Stimulated activated CD8-positive, alpha-beta memory T cell treated with anti-CD3 and anti-CD28 coated beads, Interleukin-7, amount 100 ng/mL, for 1 hour (primary cell): Measurements from ENCODE around the gene KRTAP4-12.
"Not testable (repeated sequence)": the region's sequence is repeated elsewhere in the genome, so short reads cannot be mapped to it uniquely, and the experiment has no call there.

Experiments
- DNase-seq, 2 donors: peaks; one replicate each; pipeline ENCODE4 v3.0.0-alpha.2; 2020; ENCODE audit warnings: low read depth in 2 of 2

KRTAP4-12 gene

GRCh38 chr17:41096055-41096454, 27.9 kb downstream of the KRTAP4-12 start:
- DNase-seq, result no peak

- DNase-seq, result not testable (repeated sequence)
These were observed 35.1 kb downstream of the KRTAP4-12 start for GRCh38 chr17:41088760-41089352.

- DNase-seq, result not testable (repeated sequence)
These were observed 39.7 kb downstream of the KRTAP4-12 start, which contains the start of gene KRTAP4-7 for GRCh38 chr17:41084100-41084856. KRTAP4-7 (plus strand) TSS chr17:41084150; CDS start chr17:41084207, 57 bp downstream.

GRCh38 chr17:41083427-41083826, 40.6 kb downstream of the KRTAP4-12 start:
- not testable (repeated sequence) for DNase-seq

GRCh38 chr17:41082626-41083025, 41.4 kb downstream of the KRTAP4-12 start:
- no peak for DNase-seq

- DNase-seq, result no peak
These were observed 47.2 kb downstream of the KRTAP4-12 start for GRCh38 chr17:41076788-41077187.

- no peak for DNase-seq
These were observed 50.3 kb downstream of the KRTAP4-12 start for GRCh38 chr17:41073676-41074075.
